Fibroblast of the conjunctiva (primary cell): ENCODE data around the gene XRCC2.

ENCODE experiments used
- DNase-seq: peaks from one replicate; pipeline ENCODE4 v3.0.0-alpha.2; 2010; ENCODE audit warnings: low read depth

The XRCC2 gene

DNA sequence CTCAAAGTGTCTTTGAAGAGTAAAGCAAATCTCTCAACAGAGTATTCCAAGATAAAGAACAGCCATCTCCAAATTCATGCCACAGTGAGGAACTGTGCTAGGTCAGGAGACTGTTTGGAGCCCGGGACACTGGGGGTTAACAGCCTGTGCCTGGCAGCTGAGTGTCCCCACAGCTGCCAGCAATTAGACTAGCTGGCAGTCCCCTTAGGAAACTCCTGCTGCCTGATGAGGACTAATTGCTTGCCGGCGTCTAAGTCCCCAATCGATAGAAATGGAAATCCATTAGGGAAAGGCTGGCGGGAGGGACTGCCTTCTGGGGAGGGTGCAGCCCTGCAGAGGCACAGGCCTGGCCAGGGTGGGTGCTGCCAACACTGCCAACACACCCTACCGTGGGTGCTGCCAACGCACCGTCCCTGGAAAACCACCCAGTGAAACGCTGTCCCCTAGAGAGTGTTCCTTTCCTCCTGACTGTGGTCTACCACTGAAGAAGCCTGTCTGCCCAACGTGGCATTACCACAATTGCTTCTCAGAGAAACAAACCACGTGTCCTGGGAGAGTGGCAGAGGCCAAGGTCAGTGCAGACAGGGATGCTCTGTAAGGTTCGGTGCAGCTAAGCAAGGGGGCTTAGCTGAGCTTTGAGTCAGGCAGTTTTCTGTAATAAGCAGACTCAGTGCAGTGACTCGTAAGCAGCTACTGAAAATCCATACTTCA, 60.8 kb downstream of the XRCC2 start:
- no peak for DNase-seq

DNA sequence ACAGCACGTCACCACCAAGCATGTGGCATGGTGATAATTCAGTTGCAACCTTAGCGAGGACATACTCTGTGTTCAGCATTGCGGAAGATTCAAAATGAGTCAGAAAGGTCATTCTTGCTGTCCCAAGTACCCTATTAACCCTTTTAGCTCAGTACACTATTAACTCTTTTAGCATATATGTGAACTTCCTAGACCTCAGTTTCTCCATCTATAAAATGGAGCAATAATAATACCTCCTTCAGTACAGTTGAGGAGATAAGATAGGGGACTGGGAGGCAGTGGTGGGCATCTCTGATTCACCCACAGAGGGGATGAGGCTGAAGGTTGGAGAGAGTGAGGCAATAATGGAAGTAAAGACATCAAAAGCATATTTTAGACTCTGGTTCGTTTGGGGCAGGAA, 67.3 kb downstream of the XRCC2 start:
- DNase-seq: no peak

DNA sequence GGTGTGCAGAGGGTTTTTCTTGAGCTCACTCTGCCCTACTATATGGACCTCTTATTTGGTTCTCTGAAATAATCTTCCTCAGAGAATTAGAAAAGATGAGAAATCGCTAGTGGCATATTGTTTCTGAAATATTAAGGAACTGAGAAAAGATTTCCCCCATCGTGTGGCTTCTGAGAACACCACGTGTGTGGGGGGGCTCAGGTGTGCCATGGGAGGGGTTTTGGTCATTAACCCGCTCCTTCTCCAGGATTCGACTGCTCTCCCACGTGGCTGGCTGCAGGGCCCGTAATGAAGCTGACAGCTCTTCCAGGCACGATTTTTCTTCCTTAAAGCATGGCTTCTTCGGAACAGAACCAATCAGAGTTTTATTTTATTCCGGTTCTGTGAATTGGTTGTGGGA, 67.7 kb downstream of the XRCC2 start:
- no peak for DNase-seq

DNA sequence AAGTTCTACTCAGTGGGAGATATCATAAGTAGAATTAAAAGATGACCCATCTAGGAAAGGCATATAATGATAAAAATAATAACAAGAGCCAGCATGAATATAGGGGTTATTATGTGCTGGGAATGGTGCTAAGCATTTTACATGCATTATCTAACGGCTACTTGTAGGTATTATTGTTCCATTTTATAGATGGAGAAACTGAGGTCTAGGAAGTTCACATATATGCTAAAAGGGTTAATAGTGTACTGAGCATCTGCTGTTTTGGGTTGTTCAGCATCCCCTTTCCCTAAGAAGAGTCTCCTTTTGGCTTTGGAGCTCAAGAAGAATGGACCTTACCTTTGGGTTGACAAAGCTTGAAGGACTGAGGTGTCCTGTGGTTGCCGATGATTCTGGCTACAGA, 68.9 kb downstream of the XRCC2 start:
- no peak for DNase-seq

DNA sequence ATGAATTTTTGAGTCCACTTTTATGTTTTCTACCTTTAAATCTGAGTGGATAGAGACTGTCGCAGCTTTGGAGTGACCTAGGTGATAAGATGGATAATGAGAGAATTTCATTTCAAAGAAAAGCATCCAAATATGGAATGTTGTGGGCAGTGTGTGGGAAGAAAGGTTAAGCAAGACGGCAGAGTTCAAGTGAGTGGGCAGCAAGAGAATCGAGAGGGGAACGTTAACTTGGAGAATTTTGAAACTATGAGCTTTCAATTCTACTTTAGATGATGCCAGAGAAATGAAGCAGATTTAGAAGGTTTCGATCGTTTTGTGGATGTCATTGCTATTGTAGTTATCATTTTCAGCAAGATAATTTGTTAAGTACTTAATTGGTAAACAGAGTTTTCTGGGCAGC, 73.0 kb downstream of the XRCC2 start:
- no peak for DNase-seq

DNA sequence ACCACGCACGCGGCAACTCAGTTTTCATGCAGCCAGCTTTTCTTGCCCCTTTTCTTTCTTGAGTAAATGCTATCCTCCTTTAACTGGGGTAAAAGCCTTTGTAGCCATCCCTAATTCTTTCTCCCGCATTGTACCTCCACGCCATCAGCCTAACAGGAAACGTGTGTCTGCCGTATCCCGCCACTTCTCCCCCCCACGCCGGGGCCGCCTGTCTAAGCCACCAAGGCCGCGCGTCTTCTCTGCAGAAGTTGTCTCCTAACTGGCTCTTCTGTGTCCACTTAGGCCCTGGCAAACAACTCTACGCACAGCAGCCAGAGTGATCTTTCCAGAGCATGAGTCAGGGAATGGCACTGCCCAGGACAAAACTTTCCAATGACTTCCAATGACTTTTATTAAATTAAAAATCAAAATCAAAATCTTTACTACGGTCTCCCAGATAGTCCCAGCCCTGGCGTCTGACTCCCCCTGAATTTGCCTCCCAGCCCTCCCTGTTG, 74.6 kb downstream of the XRCC2 start:
- no peak for DNase-seq

DNA sequence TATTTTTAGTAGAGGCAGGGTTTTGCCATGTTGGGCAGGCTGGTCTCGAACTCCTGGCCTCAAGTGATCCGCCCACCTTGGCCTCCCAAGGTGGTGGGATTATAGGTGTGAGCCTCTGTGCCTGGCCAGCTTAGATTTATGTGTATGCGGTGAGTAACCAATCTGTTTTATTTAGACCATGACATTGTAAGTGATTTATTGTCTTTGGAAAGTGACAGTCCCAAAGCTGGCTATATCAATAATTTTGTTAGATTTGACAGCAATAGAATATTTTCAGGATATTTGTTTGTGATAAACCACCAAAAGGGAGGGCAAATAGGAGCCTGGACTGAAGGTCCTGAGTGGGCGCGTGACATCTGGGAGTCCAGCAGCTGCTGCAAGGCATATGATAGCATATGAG, 75.7 kb downstream of the XRCC2 start:
- DNase-seq: no peak

DNA sequence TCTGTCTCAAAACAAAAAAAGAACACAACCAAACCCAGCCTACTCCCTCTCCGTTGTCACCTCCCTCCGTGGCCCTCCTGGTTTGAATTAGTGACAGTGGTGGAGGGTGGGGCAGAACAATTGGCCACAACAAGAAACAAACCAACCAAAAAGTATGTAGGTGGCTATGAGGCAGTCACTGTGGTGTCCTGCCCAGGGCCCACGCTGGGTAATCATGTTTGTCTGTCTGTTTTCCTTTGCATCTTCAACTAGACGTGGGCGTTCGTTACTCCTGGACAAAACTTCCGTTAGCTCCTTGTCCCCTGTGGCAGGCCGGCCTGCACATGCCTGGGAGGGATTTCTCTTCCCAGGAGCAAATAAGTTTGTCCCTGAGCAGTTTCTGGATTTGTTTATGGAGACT, 78.4 kb downstream of the XRCC2 start:
- DNase-seq: no peak

DNA sequence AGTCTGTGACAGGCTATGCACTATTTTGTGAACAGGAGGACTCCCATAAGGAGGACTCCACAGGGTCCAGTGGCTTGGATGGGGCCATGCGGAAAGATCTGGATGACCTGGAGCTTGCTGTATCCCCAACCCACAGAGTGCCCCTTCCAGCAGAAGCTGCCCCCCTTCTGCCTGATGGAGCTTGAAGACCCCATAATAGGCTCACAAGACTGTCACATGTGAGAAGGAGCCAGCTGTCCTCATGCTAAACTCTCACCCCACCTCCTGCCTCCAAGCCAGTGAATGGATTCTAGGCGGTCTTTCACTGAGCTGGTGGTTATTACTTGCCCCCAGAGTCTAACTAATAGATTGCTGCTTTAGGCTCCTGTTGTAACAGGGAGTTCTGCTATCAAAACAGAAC, 79.1 kb downstream of the XRCC2 start:
- no peak for DNase-seq
